ENCODE data around the gene TIMM10B. TPM values are rescaled to one million over a fixed set of nuclear protein-coding genes. Genes with fewer than 3 reads are reported as not detected.
A peak's percentile ranks its signal among the peaks of the same experiment; 100 is the strongest.

Gene TIMM10B
- total and polyA plus RNA-seq, 7 experiments from 2014 or later = 32.8 to 68.4 (median 56.1) TPM

- Histone ChIP-seq H3K27ac (ENCODE audit: low read depth, low read length) (peak overlapping the region; percentile 86), H3K4me1 (ENCODE audit: control insufficient read depth in 2 of 2, insufficient read depth in 2 of 2, low read length in 2 of 2) (peaks cover 22 to 24% of the 10 kb centered on the region in 2 donors), H3K27me3 (ENCODE audit: control insufficient read depth in 2 of 2, insufficient read depth in 2 of 2, low read length in 2 of 2) (no peaks in the 10 kb centered on the region), H3K36me3 (ENCODE audit: control insufficient read depth in 2 of 3, insufficient read depth in 3 of 3, low read length in 3 of 3) (peaks cover 11 to 69% (median 12%) of the 10 kb centered on the region in 3 experiments), H3K4me3 (ENCODE audit: low read length) (peak overlapping the region; percentile 74), H3K9me3 (ENCODE audit: control insufficient read depth in 2 of 3, low read length in 3 of 3) (no peaks in the 10 kb centered on the region)
- DNase-seq (peak in 1 of 9 donors; percentile 21), ATAC-seq (no peak)
- peaks cover 12 to 35% (median 13%) of the 10 kb centered on the region in 5 donors for H3K36me3 Mint-ChIP-seq
- CTCF ChIA-PET = interaction anchor here (0.8 to 3.2 kb wide), 5 partner anchors 11 to 103 kb away, joined by 3 to 14 read pairs (median 3); no protein-coding TSS in a partner anchor
- peak overlapping the region; percentile 87 to 99 (median 97) for H3K4me3 Mint-ChIP-seq
- intact Hi-C loops (cut with micrococcal nuclease) = loop anchor here (1.0 to 10.0 kb wide), 19 partner anchors 9 to 1877 kb away; partner anchors contain the start of genes APBB1 (in 2 of the 2), FHIP1B (in 2 of the 2), ILK (in 2 of the 2) and MRPL17 (in 2 of the 2)
- peak overlapping the region; percentile 93 to 99 (median 98) for H3K27ac Mint-ChIP-seq
- H3K27me3 Mint-ChIP-seq = no peaks in the 10 kb centered on the region
- peaks cover 0 to 1% (median 0%) of the 10 kb centered on the region in 11 donors for H3K9me3 Mint-ChIP-seq
- POLR2A ChIA-PET = interaction anchor here (0.6 to 4.2 kb wide), 25 partner anchors 8 to 857 kb away, joined by 3 to 20 read pairs (median 4); partner anchors contain the start of genes APBB1, FHIP1B, ILK and MRPL17
- H3K4me1 Mint-ChIP-seq = peaks cover 29 to 48% (median 43%) of the 10 kb centered on the region in 7 donors
Observed at GRCh38 chr11:6481924-6482275, 599 bp downstream of the TIMM10B start.

GRCh38 chr11:6482441-6482840 is 1.1 kb downstream of the TIMM10B start:
- no peaks in the 10 kb centered on the region for H3K9me3 ChIP-seq (ENCODE audit: control insufficient read depth in 2 of 3, low read length in 3 of 3)
- no peak for ATAC-seq
- Mint-ChIP-seq H3K4me1 (peaks cover 29 to 48% (median 43%) of the 10 kb centered on the region in 7 donors), H3K27ac (peak overlapping the region; percentile 41 to 99 (median 97)), H3K4me3 (peak overlapping the region; percentile 87 to 99 (median 97)), H3K9me3 (peaks cover 0 to 1% (median 0%) of the 10 kb centered on the region in 11 donors), H3K27me3 (no peaks in the 10 kb centered on the region), H3K36me3 (peaks cover 12 to 30% (median 13%) of the 10 kb centered on the region in 5 donors)
- peak overlapping the region; percentile 74 for H3K4me3 ChIP-seq (ENCODE audit: low read length)
- no peak for DNase-seq
- H3K27ac ChIP-seq (ENCODE audit: low read depth, low read length) = peak overlapping the region; percentile 86
- ChIA-PET POLR2A (interaction anchor here (0.6 to 4.2 kb wide), 15 partner anchors 10 to 264 kb away, joined by 3 to 20 read pairs (median 11); partner anchors contain the start of genes APBB1, MRPL17, SMPD1 and TAF10), CTCF (interaction anchor here (1.1 to 3.2 kb wide), 4 partner anchors 12 to 104 kb away, joined by 3 to 14 read pairs (median 4); no protein-coding TSS in a partner anchor)
- peaks cover 22 to 24% of the 10 kb centered on the region in 2 donors for H3K4me1 ChIP-seq (ENCODE audit: control insufficient read depth in 2 of 2, insufficient read depth in 2 of 2, low read length in 2 of 2)
- intact Hi-C loops (cut with micrococcal nuclease) = loop anchor here (5.0 to 10.0 kb wide), 6 partner anchors 40 to 1878 kb away; partner anchors contain the start of genes TRIM22 (in 2 of the 2), TRIM5 (in 2 of the 2), EIF3F (in 1 of the 2) and HPX (in 1 of the 2)
- H3K27me3 ChIP-seq (ENCODE audit: control insufficient read depth in 2 of 2, insufficient read depth in 2 of 2, low read length in 2 of 2) = no peaks in the 10 kb centered on the region
- H3K36me3 ChIP-seq (ENCODE audit: control insufficient read depth in 2 of 3, insufficient read depth in 3 of 3, low read length in 3 of 3) = peaks cover 10 to 69% (median 12%) of the 10 kb centered on the region in 3 experiments

- Histone ChIP-seq H3K4me1 (ENCODE audit: control insufficient read depth in 2 of 2, insufficient read depth in 2 of 2, low read length in 2 of 2) (peaks cover 22 to 24% of the 10 kb centered on the region in 2 donors), H3K4me3 (ENCODE audit: low read length) (no peak overlapping the region), H3K9me3 (ENCODE audit: control insufficient read depth in 2 of 3, low read length in 3 of 3) (no peaks in the 10 kb centered on the region), H3K36me3 (ENCODE audit: control insufficient read depth in 2 of 3, insufficient read depth in 3 of 3, low read length in 3 of 3) (peaks cover 7 to 69% (median 12%) of the 10 kb centered on the region in 3 experiments), H3K27me3 (ENCODE audit: control insufficient read depth in 2 of 2, insufficient read depth in 2 of 2, low read length in 2 of 2) (no peaks in the 10 kb centered on the region), H3K27ac (ENCODE audit: low read depth, low read length) (peak overlapping the region; percentile 86)
- peaks cover 29 to 48% (median 43%) of the 10 kb centered on the region in 7 donors for H3K4me1 Mint-ChIP-seq
- peaks cover 0 to 1% (median 0%) of the 10 kb centered on the region in 11 donors for H3K9me3 Mint-ChIP-seq
- H3K36me3 Mint-ChIP-seq = peaks cover 12 to 30% (median 13%) of the 10 kb centered on the region in 5 donors
- DNase-seq (no peak), ATAC-seq (no peak)
- ChIA-PET POLR2A (interaction anchor here (0.6 to 4.2 kb wide), 13 partner anchors 10 to 794 kb away, joined by 3 to 20 read pairs (median 11); partner anchors contain the start of genes APBB1, MRPL17, SMPD1 and TAF10), CTCF (interaction anchor here (1.1 to 3.2 kb wide), 2 partner anchors 24 to 104 kb away, joined by 3 to 14 read pairs; no protein-coding TSS in a partner anchor)
- peak overlapping the region; percentile 87 to 99 (median 97) for H3K4me3 Mint-ChIP-seq
- intact Hi-C loops (cut with micrococcal nuclease) = loop anchor here (5.0 to 10.0 kb wide), 6 partner anchors 41 to 1878 kb away; partner anchors contain the start of genes TRIM22 (in 2 of the 2), TRIM5 (in 2 of the 2), EIF3F (in 1 of the 2) and HPX (in 1 of the 2)
- peak overlapping the region; percentile 18 to 99 (median 93) for H3K27ac Mint-ChIP-seq
- no peaks in the 10 kb centered on the region for H3K27me3 Mint-ChIP-seq
Observed at GRCh38 chr11:6483015-6483414, 1.7 kb downstream of the TIMM10B start.

GRCh38 chr11:6485661-6486060 is 4.4 kb downstream of the TIMM10B start:
- Histone ChIP-seq H3K27me3 (ENCODE audit: control insufficient read depth in 2 of 2, insufficient read depth in 2 of 2, low read length in 2 of 2) (no peaks in the 10 kb centered on the region), H3K9me3 (ENCODE audit: control insufficient read depth in 2 of 3, low read length in 3 of 3) (no peaks in the 10 kb centered on the region), H3K4me3 (ENCODE audit: low read length) (no peak overlapping the region), H3K27ac (ENCODE audit: low read depth, low read length) (peak overlapping the region; percentile 22), H3K4me1 (ENCODE audit: control insufficient read depth in 2 of 2, insufficient read depth in 2 of 2, low read length in 2 of 2) (peaks cover 12 to 20% of the 10 kb centered on the region in 2 donors), H3K36me3 (ENCODE audit: control insufficient read depth in 2 of 3, insufficient read depth in 3 of 3, low read length in 3 of 3) (peaks cover 3 to 75% (median 12%) of the 10 kb centered on the region in 3 experiments)
- Mint-ChIP-seq H3K9me3 (peaks cover 0 to 1% (median 0%) of the 10 kb centered on the region in 11 donors), H3K36me3 (peaks cover 12 to 28% (median 13%) of the 10 kb centered on the region in 5 donors), H3K4me1 (peaks cover 14 to 40% (median 26%) of the 10 kb centered on the region in 7 donors), H3K27me3 (no peaks in the 10 kb centered on the region), H3K27ac (no peak overlapping the region), H3K4me3 (no peak overlapping the region)
- ATAC-seq = no peak
- CTCF ChIA-PET = interaction anchor here (0.5 to 1.6 kb wide), 2 partner anchors 15 to 107 kb away, joined by 3 to 5 read pairs; no protein-coding TSS in a partner anchor
- POLR2A ChIA-PET = no interaction called here
- no peak for DNase-seq
- intact Hi-C loops (cut with micrococcal nuclease) = loop anchor here in 1 of 2 donors (10.0 kb wide), 2 partner anchors 801 to 1881 kb away; partner anchors contain the start of genes TRIM22, TRIM5 and TRIM68

- POLR2A ChIA-PET = no interaction called here
- H3K36me3 ChIP-seq (ENCODE audit: control insufficient read depth in 2 of 3, insufficient read depth in 3 of 3, low read length in 3 of 3) = peaks cover 3 to 80% (median 12%) of the 10 kb centered on the region in 3 experiments
Observed at GRCh38 chr11:6486256-6486655, 5.0 kb downstream of the TIMM10B start.

GRCh38 chr11:6486938-6487337 is 5.6 kb downstream of the TIMM10B start:
- Mint-ChIP-seq H3K9me3 (peaks cover 0 to 1% (median 0%) of the 10 kb centered on the region in 11 donors), H3K36me3 (peaks cover 12 to 34% (median 13%) of the 10 kb centered on the region in 5 donors), H3K4me3 (no peak overlapping the region), H3K4me1 (peaks cover 14 to 31% (median 16%) of the 10 kb centered on the region in 7 donors), H3K27me3 (no peaks in the 10 kb centered on the region), H3K27ac (no peak overlapping the region)
- Histone ChIP-seq H3K4me3 (ENCODE audit: low read length) (no peak overlapping the region), H3K27ac (ENCODE audit: low read depth, low read length) (peak overlapping the region; percentile 38), H3K27me3 (ENCODE audit: control insufficient read depth in 2 of 2, insufficient read depth in 2 of 2, low read length in 2 of 2) (no peaks in the 10 kb centered on the region), H3K4me1 (ENCODE audit: control insufficient read depth in 2 of 2, insufficient read depth in 2 of 2, low read length in 2 of 2) (peaks cover 10 to 16% of the 10 kb centered on the region in 2 donors), H3K9me3 (ENCODE audit: control insufficient read depth in 2 of 3, low read length in 3 of 3) (no peaks in the 10 kb centered on the region), H3K36me3 (ENCODE audit: control insufficient read depth in 2 of 3, insufficient read depth in 3 of 3, low read length in 3 of 3) (peaks cover 3 to 86% (median 12%) of the 10 kb centered on the region in 3 experiments)
- ChIA-PET POLR2A (no interaction called here), CTCF (no interaction called here)
- ATAC-seq = no peak
- no peak for DNase-seq
- intact Hi-C loops (cut with micrococcal nuclease) = loop anchor here in 1 of 2 donors (10.0 kb wide), 2 partner anchors 802 to 1882 kb away; partner anchors contain the start of genes TRIM22, TRIM5 and TRIM68

More at GRCh38 chr11:6486256-6486655, 5.0 kb downstream of the TIMM10B start:
- no peaks in the 10 kb centered on the region for H3K27me3 ChIP-seq (ENCODE audit: control insufficient read depth in 2 of 2, insufficient read depth in 2 of 2, low read length in 2 of 2)
- no peak overlapping the region for H3K27ac Mint-ChIP-seq
- intact Hi-C loops (cut with micrococcal nuclease) = loop anchor here in 1 of 2 donors (10.0 kb wide), 2 partner anchors 801 to 1881 kb away; partner anchors contain the start of genes TRIM22, TRIM5 and TRIM68
- no peak overlapping the region for H3K4me3 Mint-ChIP-seq
- H3K4me3 ChIP-seq (ENCODE audit: low read length) = no peak overlapping the region
- peaks cover 12 to 16% of the 10 kb centered on the region in 2 donors for H3K4me1 ChIP-seq (ENCODE audit: control insufficient read depth in 2 of 2, insufficient read depth in 2 of 2, low read length in 2 of 2)
- no peak for DNase-seq
- peaks cover 13 to 34% (median 20%) of the 10 kb centered on the region in 7 donors for H3K4me1 Mint-ChIP-seq
- H3K9me3 ChIP-seq (ENCODE audit: control insufficient read depth in 2 of 3, low read length in 3 of 3) = no peaks in the 10 kb centered on the region
- H3K36me3 Mint-ChIP-seq = peaks cover 12 to 28% (median 13%) of the 10 kb centered on the region in 5 donors
- peak overlapping the region; percentile 38 for H3K27ac ChIP-seq (ENCODE audit: low read depth, low read length)
- ATAC-seq = no peak
- CTCF ChIA-PET = interaction anchor here (0.5 kb wide), 1 partner anchor 107 kb away, joined by 3 read pairs; no protein-coding TSS in a partner anchor
- no peaks in the 10 kb centered on the region for H3K27me3 Mint-ChIP-seq
- peaks cover 0 to 1% (median 0%) of the 10 kb centered on the region in 11 donors for H3K9me3 Mint-ChIP-seq
